GM23338 (cell line): ENCODE measurements around the gene CRACR2A. TPM values are rescaled to one million over a fixed set of nuclear protein-coding genes. Genes with fewer than 3 reads are reported as not detected.

ENCODE experiments used
- ATAC-seq: fragments of 200-7000 bp; cut with Tn5 transposase; 3 replicates; pipeline ENCODE4 v1.9.1; 2020
- DNase-seq: peaks from one replicate; pipeline ENCODE4 v3.0.0-alpha.2; 2015; ENCODE audit warnings: low spot score
- H2AFZ ChIP-seq: fragments of 200-600 bp; sonication (generic); 2 replicates; pipeline ENCODE4 v1.8.0; 2016; ENCODE audit warnings: antibody characterized with exemption, mild to moderate bottlenecking, moderate library complexity
- H3F3A ChIP-seq: fragments of 200-600 bp; sonication (generic); replicated peaks from 2 replicates; pipeline ENCODE4 v1.8.0; 2017; ENCODE audit warnings: antibody characterized with exemption, mixed run types, low read depth
- H3K27ac ChIP-seq: fragments of 200-600 bp; sonication (generic); 2 replicates; pipeline ENCODE4 v1.6.1; 2016; ENCODE audit warnings: low read depth
- H3K27me3 ChIP-seq: fragments of 200-600 bp; sonication (generic); 2 replicates; pipeline ENCODE4 v1.8.0; 2016; ENCODE audit warnings: mild to moderate bottlenecking, mixed run types, moderate library complexity; ENCODE audit not compliant: insufficient read depth
- H3K36me3 ChIP-seq: fragments of 200-600 bp; sonication (generic); 2 replicates; pipeline ENCODE4 v1.8.0; 2016; ENCODE audit warnings: mild to moderate bottlenecking; ENCODE audit not compliant: insufficient read depth
- H3K4me1 ChIP-seq: fragments of 200-600 bp; sonication (generic); 2 replicates; pipeline ENCODE4 v1.8.0; 2016; ENCODE audit warnings: mild to moderate bottlenecking, moderate library complexity; ENCODE audit not compliant: insufficient read depth
- H3K4me2 ChIP-seq: fragments of 200-600 bp; sonication (generic); 2 replicates; pipeline ENCODE4 v1.7.1; 2017; ENCODE audit warnings: mixed run types
- H3K4me3 ChIP-seq: fragments of 200-600 bp; sonication (generic); 2 replicates; pipeline ENCODE4 v1.6.1; 2016; ENCODE audit warnings: mixed run types
- H3K79me2 ChIP-seq: fragments of 200-600 bp; sonication (generic); replicated peaks from 2 replicates; pipeline ENCODE4 v1.8.0; 2017; ENCODE audit warnings: mild to moderate bottlenecking; ENCODE audit not compliant: insufficient read depth
- H3K9me2 ChIP-seq: fragments of 200-600 bp; sonication (generic); 2 replicates; pipeline ENCODE4 v1.8.0; 2017; ENCODE audit not compliant: insufficient read depth
- H4K20me1 ChIP-seq: fragments of 200-600 bp; sonication (generic); replicated peaks from 2 replicates; pipeline ENCODE4 v1.8.0; 2017; ENCODE audit warnings: mild to moderate bottlenecking; ENCODE audit not compliant: insufficient read depth
- H3K27ac Mint-ChIP-seq: 2 replicates; pipeline ENCODE4 v1.8.0; 2020; ENCODE audit warnings: inconsistent platforms, mild to moderate bottlenecking, moderate library complexity, mixed read lengths
- H3K27me3 Mint-ChIP-seq: 3 replicates; pipeline ENCODE4 v1.8.0; 2022; ENCODE audit warnings: low read depth, mild to moderate bottlenecking, moderate library complexity, mixed read lengths, inconsistent platforms; ENCODE audit not compliant: insufficient read depth, poor library complexity
- H3K36me3 Mint-ChIP-seq: 3 replicates; pipeline ENCODE4 v1.8.0; 2021; ENCODE audit warnings: low read depth, mild to moderate bottlenecking, inconsistent platforms, moderate library complexity, mixed read lengths
- H3K4me1 Mint-ChIP-seq: 3 replicates; pipeline ENCODE4 v1.8.0; 2020; ENCODE audit warnings: mild to moderate bottlenecking, inconsistent platforms, mixed read lengths
- H3K4me3 Mint-ChIP-seq: 3 replicates; pipeline ENCODE4 v1.8.0; 2021; ENCODE audit warnings: moderate library complexity, mild to moderate bottlenecking, inconsistent platforms, mixed read lengths
- H3K9me3 Mint-ChIP-seq: 3 replicates; pipeline ENCODE4 v1.8.0; 2020; ENCODE audit warnings: moderate library complexity, mild to moderate bottlenecking, inconsistent platforms, mixed read lengths
- CREB1 ChIP-seq: fragments of 250-450 bp; sonication (Bioruptor Pico); IDR thresholded peaks from 2 replicates; pipeline ENCODE4 v1.5.0; 2020; ENCODE audit warnings: low read depth, mild to moderate bottlenecking, moderate library complexity
- EZH2 ChIP-seq: fragments of 200-600 bp; sonication (generic); IDR thresholded peaks from one replicate; pipeline ENCODE4 v1.8.0; 2017; ENCODE audit warnings: antibody characterized with exemption, mild to moderate bottlenecking, low read depth; ENCODE audit not compliant: unreplicated experiment
- EZH2phosphoT487 ChIP-seq: fragments of 200-600 bp; sonication (generic); IDR thresholded peaks from one replicate; pipeline ENCODE4 v1.8.1; 2018; ENCODE audit warnings: antibody characterized with exemption; ENCODE audit not compliant: unreplicated experiment
- JUNB ChIP-seq: IDR thresholded peaks from one replicate; pipeline ENCODE4 v1.6.1; 2016; ENCODE audit warnings: antibody characterized with exemption; ENCODE audit not compliant: unreplicated experiment
- NANOG ChIP-seq: IDR thresholded peaks from 2 replicates; pipeline ENCODE4 v1.6.1; 2016; ENCODE audit warnings: antibody characterized with exemption, borderline replicate concordance
- POLR2AphosphoS5 ChIP-seq: IDR thresholded peaks from 2 replicates; pipeline ENCODE4 v1.6.1; 2016; ENCODE audit warnings: antibody characterized with exemption, low read depth
- ZNF114 ChIP-seq: fragments of 250-450 bp; sonication (Bioruptor Pico); IDR thresholded peaks from 2 replicates; pipeline ENCODE4 v1.5.0; 2020; ENCODE audit warnings: mild to moderate bottlenecking, moderate library complexity
- polyA plus RNA-seq: library from polyadenylated mRNA; unstranded; fragments of >200 nt; fragmentation: Nextera tagmentation; extraction: Ambion mirVana; gene quantifications from 2 replicates; pipeline ENCODE4 v1.2.1, GENCODE V29; 2016
- total RNA-seq: library from RNA; depleted of rRNA; stranded (reverse); fragments of >200 nt; shearing (Covaris generic); gene quantifications from 2 replicates; pipeline ENCODE4 v1.2.3, GENCODE V29; 2014
- TF ChIP-seq, protein P1 (sequence below): IDR thresholded peaks from one replicate; pipeline ENCODE4 v1.6.1; 2018; ENCODE audit warnings: antibody characterized with exemption; ENCODE audit not compliant: unreplicated experiment
- TF ChIP-seq, protein P2 (sequence below): IDR thresholded peaks from 2 replicates; pipeline ENCODE4 v1.6.1; 2016; ENCODE audit warnings: antibody characterized with exemption
- TF ChIP-seq, protein P3 (sequence below), 2 experiments: fragments of 200-600 bp in 1 of 2; sonication (generic) in 1 of 2; conservative IDR thresholded peaks; 2 replicates each; pipeline versions ENCODE4 v1.5.1 to v1.6.1; 2016 to 2017; ENCODE audit warnings: antibody characterized with exemption in 2 of 2, low read depth in 2 of 2, mild to moderate bottlenecking in 2 of 2, moderate library complexity in 1 of 2

Gene CRACR2A
- total and polyA plus RNA-seq, 2 experiments from 2014 or later, result 1.5 to 3.0 TPM

DNA sequence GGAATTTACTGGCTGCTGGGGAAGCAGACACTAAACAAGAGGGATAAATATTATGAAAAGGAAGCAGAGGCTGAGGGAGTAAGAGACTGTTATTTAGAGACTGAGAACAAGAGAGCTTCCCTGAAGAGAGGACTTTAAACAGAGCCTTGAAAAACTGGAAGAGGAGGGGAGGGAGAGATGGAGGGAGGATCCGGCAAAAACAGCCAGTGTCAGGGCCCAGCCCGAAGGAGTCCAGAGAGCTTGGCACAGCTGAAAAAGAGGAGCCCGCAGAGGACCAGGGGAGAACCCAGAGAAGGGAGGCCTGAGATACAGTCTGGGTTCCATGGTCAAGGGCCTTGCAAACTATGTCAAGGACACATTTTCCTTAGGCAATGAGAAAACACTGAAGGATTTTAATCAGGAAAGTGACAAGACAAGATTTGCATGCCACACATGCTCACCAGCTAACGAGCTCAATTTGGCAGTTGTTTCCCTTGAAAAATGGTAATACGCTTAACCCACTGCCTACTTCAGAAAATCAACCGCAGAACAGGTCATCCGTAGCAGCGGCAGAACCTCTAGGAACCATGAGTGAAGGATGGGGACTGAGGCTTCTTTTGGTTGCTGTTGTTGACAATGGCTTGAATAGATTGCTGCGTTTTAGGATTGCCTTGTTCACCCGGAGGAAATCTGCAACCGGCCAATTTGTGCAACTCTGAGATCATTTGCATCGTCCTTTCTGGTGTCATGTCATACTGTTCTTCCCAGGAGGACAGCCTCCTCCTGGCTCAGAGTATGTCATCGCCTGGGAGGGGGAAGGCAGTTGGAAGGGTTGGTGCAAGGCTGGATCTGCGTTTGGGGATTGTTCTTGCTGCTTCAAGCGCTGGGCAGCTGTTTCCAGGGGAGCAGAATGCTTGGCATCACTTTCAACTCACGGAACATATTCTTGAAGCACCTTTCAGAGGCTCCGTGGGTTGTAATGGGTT lies 153.7 kb downstream of the CRACR2A start:
- H3F3A ChIP-seq, result no peaks in the 10 kb centered on the region
- no peak overlapping the region for H2AFZ ChIP-seq
- peaks cover 20% of the 10 kb centered on the region for H3K4me1 ChIP-seq
- H3K36me3 ChIP-seq, result no peaks in the 10 kb centered on the region
- DNase-seq (no peak), ATAC-seq (no peak)
- no peak overlapping the region for H3K4me3 ChIP-seq
- H3K4me3 Mint-ChIP-seq, result no peak overlapping the region
- no peak overlapping the region for H3K4me2 ChIP-seq
- no peaks in the 10 kb centered on the region for H3K27me3 ChIP-seq
- H3K36me3 Mint-ChIP-seq, result no peaks in the 10 kb centered on the region
- no peak overlapping the region for H3K27ac Mint-ChIP-seq
- no peak for TF ChIP-seq EZH2
- no peak for TF ChIP-seq EZH2phosphoT487
- no peak for TF ChIP-seq ZNF114
- TF ChIP-seq NANOG, result no peak
- no peak for TF ChIP-seq JUNB
- no peak for TF ChIP-seq CREB1 (CRISPR knock-in tag)
- TF ChIP-seq, protein P1, sequence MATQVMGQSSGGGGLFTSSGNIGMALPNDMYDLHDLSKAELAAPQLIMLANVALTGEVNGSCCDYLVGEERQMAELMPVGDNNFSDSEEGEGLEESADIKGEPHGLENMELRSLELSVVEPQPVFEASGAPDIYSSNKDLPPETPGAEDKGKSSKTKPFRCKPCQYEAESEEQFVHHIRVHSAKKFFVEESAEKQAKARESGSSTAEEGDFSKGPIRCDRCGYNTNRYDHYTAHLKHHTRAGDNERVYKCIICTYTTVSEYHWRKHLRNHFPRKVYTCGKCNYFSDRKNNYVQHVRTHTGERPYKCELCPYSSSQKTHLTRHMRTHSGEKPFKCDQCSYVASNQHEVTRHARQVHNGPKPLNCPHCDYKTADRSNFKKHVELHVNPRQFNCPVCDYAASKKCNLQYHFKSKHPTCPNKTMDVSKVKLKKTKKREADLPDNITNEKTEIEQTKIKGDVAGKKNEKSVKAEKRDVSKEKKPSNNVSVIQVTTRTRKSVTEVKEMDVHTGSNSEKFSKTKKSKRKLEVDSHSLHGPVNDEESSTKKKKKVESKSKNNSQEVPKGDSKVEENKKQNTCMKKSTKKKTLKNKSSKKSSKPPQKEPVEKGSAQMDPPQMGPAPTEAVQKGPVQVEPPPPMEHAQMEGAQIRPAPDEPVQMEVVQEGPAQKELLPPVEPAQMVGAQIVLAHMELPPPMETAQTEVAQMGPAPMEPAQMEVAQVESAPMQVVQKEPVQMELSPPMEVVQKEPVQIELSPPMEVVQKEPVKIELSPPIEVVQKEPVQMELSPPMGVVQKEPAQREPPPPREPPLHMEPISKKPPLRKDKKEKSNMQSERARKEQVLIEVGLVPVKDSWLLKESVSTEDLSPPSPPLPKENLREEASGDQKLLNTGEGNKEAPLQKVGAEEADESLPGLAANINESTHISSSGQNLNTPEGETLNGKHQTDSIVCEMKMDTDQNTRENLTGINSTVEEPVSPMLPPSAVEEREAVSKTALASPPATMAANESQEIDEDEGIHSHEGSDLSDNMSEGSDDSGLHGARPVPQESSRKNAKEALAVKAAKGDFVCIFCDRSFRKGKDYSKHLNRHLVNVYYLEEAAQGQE, result no peak
- TF ChIP-seq, protein P2, sequence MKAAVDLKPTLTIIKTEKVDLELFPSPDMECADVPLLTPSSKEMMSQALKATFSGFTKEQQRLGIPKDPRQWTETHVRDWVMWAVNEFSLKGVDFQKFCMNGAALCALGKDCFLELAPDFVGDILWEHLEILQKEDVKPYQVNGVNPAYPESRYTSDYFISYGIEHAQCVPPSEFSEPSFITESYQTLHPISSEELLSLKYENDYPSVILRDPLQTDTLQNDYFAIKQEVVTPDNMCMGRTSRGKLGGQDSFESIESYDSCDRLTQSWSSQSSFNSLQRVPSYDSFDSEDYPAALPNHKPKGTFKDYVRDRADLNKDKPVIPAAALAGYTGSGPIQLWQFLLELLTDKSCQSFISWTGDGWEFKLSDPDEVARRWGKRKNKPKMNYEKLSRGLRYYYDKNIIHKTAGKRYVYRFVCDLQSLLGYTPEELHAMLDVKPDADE, result no peak
- no peak for TF ChIP-seq POLR2AphosphoS5
- peaks cover 14% of the 10 kb centered on the region for H3K27me3 Mint-ChIP-seq
- no peaks in the 10 kb centered on the region for H4K20me1 ChIP-seq
- no peaks in the 10 kb centered on the region for H3K9me3 Mint-ChIP-seq
- peaks cover 55% of the 10 kb centered on the region for H3K4me1 Mint-ChIP-seq
- H3K9me2 ChIP-seq, result no peaks in the 10 kb centered on the region
- no peak overlapping the region for H3K27ac ChIP-seq
- H3K79me2 ChIP-seq, result no peaks in the 10 kb centered on the region

DNA sequence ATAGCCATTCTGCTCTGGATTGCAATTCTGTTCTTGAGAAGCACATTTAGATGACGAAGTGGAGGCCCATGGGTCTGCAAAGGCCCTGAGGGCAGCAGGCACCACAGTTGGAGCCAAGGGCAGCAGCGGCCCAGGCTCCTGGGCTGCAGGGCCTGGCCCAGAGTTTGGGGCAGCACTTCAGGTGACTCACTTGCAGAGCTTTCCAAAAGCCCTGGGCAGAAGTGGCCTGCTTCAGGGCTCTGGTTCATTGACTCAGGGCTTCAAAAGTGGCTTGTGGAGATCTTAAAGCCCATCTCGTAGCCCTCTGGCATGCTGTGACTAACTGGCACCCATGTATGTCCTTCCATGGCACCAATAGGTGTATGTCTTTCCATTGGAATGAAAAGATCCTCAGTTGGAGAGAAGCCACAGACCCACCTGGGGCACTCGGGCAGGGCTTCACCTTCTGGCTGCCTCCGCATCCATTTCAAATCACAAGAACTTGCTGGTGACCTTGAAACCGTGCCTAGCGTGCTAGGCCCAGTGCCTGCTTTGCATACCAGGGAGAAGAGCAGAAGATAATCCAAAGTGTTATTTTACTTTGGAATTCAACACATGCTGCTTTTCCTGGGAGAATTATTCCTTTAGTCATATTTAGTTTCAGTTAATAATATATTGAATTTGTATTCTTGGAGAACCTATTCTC lies 155.2 kb downstream of the CRACR2A start:
- TF ChIP-seq, protein P3, sequence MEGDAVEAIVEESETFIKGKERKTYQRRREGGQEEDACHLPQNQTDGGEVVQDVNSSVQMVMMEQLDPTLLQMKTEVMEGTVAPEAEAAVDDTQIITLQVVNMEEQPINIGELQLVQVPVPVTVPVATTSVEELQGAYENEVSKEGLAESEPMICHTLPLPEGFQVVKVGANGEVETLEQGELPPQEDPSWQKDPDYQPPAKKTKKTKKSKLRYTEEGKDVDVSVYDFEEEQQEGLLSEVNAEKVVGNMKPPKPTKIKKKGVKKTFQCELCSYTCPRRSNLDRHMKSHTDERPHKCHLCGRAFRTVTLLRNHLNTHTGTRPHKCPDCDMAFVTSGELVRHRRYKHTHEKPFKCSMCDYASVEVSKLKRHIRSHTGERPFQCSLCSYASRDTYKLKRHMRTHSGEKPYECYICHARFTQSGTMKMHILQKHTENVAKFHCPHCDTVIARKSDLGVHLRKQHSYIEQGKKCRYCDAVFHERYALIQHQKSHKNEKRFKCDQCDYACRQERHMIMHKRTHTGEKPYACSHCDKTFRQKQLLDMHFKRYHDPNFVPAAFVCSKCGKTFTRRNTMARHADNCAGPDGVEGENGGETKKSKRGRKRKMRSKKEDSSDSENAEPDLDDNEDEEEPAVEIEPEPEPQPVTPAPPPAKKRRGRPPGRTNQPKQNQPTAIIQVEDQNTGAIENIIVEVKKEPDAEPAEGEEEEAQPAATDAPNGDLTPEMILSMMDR (conservative IDR thresholded peaks at IDR 0.05; ENCODE audit: low read depth in 2 of 2), result no peak
- no peak for TF ChIP-seq NANOG
- Histone ChIP-seq H3K79me2 (no peaks in the 10 kb centered on the region), H3K36me3 (no peaks in the 10 kb centered on the region), H3K4me1 (peaks cover 13% of the 10 kb centered on the region), H3K4me2 (no peak overlapping the region), H3K27me3 (no peaks in the 10 kb centered on the region), H3K9me2 (no peaks in the 10 kb centered on the region), H3K27ac (no peak overlapping the region), H2AFZ (no peak overlapping the region), H3K4me3 (no peak overlapping the region), H3F3A (no peaks in the 10 kb centered on the region), H4K20me1 (no peaks in the 10 kb centered on the region)
- DNase-seq, result no peak
- Mint-ChIP-seq H3K36me3 (no peaks in the 10 kb centered on the region), H3K27me3 (peaks cover 10% of the 10 kb centered on the region), H3K4me3 (no peak overlapping the region), H3K27ac (no peak overlapping the region), H3K9me3 (no peaks in the 10 kb centered on the region), H3K4me1 (peaks cover 39% of the 10 kb centered on the region)
- no peak for ATAC-seq
